NCI-H2227 (cell line): ENCODE data around the gene SLC39A11.

Experiments
- DNase-seq: peaks from one replicate; lab custom pipeline; 2025; ENCODE audit not compliant: unreplicated experiment; lab: John Stamatoyannopoulos, UW

SLC39A11 gene

GRCh38 chr17:72984145-72984925 lies 108.2 kb downstream of the SLC39A11 start:
- DNase-seq = no peak

- DNase-seq = no peak
Measured at GRCh38 chr17:72982680-72983079, 109.8 kb downstream of the SLC39A11 start.

GRCh38 chr17:72978593-72979218 lies 113.8 kb downstream of the SLC39A11 start:
- peak; percentile 12 for DNase-seq

- DNase-seq = no peak
Measured at GRCh38 chr17:72977771-72978417, 114.6 kb downstream of the SLC39A11 start.

- no peak for DNase-seq
Measured at GRCh38 chr17:72976971-72977770, 115.3 kb downstream of the SLC39A11 start.

- no peak for DNase-seq
Measured at GRCh38 chr17:72975509-72975908, 117.0 kb downstream of the SLC39A11 start.

GRCh38 chr17:72974605-72975232 lies 117.8 kb downstream of the SLC39A11 start:
- no peak for DNase-seq

GRCh38 chr17:72972263-72972951 lies 120.1 kb downstream of the SLC39A11 start:
- DNase-seq = no peak

GRCh38 chr17:72971226-72971880 lies 121.1 kb downstream of the SLC39A11 start:
- no peak for DNase-seq

GRCh38 chr17:72970797-72971196 lies 121.7 kb downstream of the SLC39A11 start:
- no peak for DNase-seq

GRCh38 chr17:72970246-72970645 lies 122.2 kb downstream of the SLC39A11 start:
- DNase-seq = no peak

- no peak for DNase-seq
Measured at GRCh38 chr17:72969293-72969906, 123.1 kb downstream of the SLC39A11 start.

GRCh38 chr17:72968798-72969197 lies 123.7 kb downstream of the SLC39A11 start:
- no peak for DNase-seq

- no peak for DNase-seq
Measured at GRCh38 chr17:72967977-72968585, 124.4 kb downstream of the SLC39A11 start.

- peak; percentile 77 for DNase-seq
Measured at GRCh38 chr17:72967277-72967970, 125.1 kb downstream of the SLC39A11 start.

GRCh38 chr17:72962106-72962505 lies 130.4 kb downstream of the SLC39A11 start:
- DNase-seq = no peak

- DNase-seq = no peak
Measured at GRCh38 chr17:72955391-72956140, 136.9 kb downstream of the SLC39A11 start.

- DNase-seq = no peak
Measured at GRCh38 chr17:72954579-72954978, 137.9 kb downstream of the SLC39A11 start.
